Measurements from ENCODE around the gene IFT52.
"Not testable (repeated sequence)": the region's sequence is repeated elsewhere in the genome, so short reads cannot be mapped to it uniquely, and the experiment has no call there.

The IFT52 gene

DNA sequence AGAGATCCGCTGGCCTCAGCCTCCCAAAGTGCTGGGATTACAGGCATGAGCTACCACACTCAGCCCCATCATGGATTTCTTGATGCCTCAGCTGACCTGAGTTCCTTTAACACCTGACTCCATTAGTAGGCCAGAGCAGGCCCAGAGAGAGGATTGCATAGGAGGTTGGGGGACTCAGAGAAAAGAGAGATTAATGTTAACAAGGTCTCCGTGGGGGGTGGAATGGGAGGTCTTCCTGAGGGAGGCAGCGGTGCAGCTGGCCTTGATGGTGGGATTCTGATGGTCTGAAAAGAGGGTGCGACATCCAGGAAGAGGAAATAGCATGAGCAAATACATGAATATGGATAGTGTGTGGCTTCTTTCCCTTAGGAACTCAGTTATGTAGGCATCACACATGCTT, 22.0 kb upstream of the IFT52 start:
- DNase-seq (ENCODE audit: low read depth), result no peak

DNA sequence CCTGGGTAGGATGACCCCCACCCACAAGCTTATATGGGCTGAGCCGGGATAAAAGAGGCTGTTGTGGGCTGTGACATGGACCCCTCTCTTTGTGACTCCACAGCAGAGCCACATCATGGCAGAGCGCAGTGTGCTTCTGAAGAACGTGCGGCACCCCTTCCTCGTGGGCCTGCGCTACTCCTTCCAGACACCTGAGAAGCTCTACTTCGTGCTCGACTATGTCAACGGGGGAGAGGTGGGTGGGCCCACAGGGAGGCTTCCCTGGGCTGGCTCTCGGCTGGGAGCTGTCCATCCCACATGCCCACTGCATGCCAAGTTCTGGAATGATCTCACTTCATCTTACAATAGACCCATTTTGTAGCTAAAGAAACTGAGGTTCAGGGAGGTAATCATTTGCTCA, 21.5 kb upstream of the IFT52 start:
- DNase-seq (ENCODE audit: low read depth), result no peak

DNA sequence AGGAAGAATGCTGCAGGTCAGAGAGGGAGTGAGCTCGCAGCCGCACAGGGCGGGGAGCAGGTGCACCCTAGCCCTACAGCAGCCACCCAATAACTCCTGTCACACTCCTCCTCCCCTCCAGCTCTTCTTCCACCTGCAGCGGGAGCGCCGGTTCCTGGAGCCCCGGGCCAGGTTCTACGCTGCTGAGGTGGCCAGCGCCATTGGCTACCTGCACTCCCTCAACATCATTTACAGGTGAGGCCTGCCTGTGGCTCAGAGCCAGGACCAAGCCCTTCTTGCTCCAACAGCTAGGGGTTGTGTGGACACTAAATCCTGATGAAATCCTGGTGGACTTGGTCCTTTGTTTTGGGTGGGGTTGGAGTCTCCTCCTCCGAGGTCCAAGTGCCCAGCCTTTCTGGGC, 20.2 kb upstream of the IFT52 start:
- no peak for DNase-seq (ENCODE audit: low read depth)

DNA sequence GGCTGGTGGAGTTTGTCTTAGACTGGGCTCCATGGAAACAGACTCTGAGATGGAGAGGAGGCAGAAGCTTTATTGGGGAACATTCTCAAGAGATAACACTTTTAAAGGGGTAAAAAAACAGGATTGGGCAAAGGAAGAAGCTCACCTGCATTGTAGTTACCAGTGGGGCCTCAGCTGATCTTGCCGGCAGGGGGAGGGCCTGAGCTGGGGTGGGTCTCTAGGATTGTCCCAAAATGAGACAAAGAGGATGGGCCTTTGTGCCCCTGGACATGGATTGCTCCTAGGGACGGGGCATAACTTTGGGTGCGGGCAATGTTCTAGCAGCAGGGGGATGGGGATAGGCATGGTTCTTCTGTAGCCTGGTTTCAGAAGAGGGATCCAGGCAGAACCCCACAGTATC, 19.4 kb upstream of the IFT52 start:
- no peak for DNase-seq (ENCODE audit: low read depth)

DNA sequence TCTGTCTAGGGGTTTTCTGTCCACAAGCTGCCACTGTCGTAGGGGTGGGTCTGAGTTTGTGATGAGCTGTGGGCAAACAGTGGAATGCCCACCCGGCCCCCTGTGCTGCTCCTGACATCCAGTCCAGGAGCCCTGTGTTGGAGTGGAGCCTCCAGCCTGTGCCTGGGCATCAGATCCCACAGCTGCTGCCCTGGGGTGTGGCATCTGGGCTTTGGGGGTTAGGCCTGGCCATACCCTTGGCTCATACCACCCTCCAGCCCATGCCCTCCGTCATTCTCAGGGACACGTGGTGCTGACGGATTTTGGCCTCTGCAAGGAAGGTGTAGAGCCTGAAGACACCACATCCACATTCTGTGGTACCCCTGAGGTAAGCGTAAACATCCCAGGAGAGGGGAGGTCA, 19.0 kb upstream of the IFT52 start:
- DNase-seq (ENCODE audit: low read depth), result no peak

DNA sequence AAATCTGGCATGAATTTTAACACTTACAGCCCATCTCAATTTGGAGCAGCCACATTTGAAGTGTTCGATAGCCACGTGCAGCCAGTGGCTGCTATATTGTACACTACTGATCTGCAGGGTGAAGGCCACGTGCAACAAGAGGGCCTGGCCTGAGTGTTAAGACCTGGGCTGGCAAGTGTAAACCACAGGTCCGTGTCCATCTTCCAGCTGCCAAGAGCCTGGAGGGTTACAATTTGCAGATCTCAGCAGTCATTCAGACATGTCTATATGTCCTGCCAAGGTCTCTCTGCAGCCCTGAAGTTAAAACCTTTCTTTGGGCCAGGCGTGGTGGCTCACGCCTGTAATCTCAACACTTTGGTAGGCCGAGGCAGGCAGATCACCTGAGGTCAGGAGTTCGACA, 17.8 kb upstream of the IFT52 start:
- DNase-seq (ENCODE audit: low read depth), result no peak

DNA sequence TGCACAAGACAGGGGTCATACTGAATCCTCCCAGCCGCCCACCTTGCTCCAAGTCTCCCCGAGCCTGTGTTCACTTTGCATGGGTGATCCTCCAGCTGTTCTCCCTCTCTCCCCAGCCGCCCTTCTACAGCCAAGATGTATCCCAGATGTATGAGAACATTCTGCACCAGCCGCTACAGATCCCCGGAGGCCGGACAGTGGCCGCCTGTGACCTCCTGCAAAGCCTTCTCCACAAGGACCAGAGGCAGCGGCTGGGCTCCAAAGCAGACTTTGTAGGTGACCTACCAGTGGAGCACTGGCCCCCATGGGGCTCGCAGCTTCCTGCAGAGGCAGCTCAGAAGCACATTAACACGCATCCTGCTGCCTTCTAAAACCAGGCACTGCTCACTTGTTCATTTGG, 14.6 kb upstream of the IFT52 start:
- DNase-seq (ENCODE audit: low read depth), result no peak

DNA sequence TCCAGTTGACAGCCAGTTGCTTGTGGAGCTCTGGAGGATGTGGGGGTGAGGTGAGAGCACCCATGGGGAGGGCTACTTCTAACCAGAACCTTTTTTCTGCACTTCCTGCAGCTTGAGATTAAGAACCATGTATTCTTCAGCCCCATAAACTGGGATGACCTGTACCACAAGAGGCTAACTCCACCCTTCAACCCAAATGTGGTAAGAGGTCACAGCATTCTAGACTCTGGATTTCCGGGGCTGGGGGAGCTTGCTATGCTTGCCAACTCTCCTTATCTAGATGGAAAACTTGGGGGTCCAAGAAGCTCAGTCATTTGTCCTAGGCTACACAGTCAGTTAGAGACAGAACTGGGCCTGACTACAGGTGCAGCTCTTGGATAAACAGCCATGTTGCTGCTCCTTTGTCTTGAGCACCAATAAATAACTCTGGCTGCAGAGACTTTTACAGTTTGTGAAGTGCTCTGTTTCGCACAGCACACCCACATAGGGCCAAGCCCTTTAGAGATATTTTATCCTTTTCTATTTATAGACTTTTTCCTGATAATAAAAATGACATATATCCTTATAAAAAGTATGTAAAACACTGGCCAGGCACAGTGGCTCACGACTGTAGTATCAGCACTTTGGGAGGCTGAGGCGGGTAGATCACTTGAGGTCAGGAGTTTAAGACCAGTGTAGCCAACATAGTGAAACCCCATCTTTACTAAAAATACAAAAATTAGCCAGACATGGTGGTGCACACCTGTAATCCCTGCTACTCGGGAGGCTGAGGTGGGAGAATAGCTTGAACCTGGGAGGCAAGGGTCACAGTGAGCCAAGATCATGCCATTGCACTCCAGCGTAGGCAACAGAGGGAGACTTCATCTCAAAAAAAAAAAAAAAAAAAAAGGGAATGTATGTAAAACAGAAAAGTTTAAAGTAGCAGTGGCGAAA, 10.6 kb upstream of the IFT52 start:
- no peak for DNase-seq (ENCODE audit: low read depth)

DNA sequence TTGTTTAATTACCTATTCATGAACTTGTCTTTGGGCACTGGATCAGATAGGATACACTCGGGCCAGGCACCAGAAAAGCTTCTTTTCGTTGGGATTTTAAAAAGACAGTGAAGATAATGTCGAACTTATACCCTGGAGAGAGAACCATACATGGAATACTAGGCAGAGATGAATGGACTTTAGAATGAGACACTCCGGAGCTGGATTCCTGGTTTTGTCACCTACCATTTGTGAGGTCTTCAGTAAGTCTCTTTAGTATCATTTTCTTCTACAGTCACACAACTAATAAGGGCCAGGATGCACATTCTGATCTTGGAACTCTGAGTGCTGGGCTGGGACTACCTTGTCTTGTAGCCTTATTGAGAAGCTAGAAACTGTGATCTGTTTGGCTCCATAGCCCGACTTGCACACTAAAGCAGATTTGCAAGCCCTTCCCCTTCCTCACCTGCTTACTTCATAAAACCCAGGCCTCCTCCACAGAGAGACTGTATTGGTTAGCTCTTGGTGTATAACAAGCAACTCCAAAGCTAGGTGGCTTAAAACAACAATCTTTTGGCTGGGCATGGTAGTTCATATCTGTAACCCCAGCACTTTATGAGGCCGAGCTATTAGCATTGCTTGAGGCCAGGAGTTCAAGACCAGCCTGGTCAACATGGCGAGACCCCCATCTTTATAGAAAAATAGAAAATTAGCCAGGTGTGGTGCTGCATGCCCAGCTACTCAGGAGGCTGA, 7.4 kb upstream of the IFT52 start:
- no peak for DNase-seq (ENCODE audit: low read depth)

DNA sequence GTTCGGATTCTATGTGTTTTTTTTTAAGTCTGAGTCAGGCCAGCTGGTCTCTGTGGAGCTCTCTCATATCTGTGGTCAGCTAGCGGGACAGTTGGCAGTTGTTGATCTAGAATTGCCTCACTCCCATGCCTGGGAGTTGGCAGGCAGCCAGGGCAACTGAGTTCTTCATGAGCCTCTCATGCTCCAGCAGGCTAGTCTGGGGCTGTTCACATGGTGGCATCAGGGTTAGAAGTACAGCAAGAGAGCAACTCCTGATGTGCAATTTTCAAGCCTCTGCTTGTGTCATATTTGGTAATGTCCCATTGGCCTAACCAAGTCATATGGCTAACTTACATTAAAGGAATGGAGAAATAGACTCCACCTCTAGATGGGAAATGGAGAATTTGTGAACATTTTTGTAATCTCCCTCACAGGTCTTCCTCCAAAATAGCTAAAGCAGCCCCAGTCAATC, 6.7 kb upstream of the IFT52 start:
- no peak for DNase-seq (ENCODE audit: low read depth)

DNA sequence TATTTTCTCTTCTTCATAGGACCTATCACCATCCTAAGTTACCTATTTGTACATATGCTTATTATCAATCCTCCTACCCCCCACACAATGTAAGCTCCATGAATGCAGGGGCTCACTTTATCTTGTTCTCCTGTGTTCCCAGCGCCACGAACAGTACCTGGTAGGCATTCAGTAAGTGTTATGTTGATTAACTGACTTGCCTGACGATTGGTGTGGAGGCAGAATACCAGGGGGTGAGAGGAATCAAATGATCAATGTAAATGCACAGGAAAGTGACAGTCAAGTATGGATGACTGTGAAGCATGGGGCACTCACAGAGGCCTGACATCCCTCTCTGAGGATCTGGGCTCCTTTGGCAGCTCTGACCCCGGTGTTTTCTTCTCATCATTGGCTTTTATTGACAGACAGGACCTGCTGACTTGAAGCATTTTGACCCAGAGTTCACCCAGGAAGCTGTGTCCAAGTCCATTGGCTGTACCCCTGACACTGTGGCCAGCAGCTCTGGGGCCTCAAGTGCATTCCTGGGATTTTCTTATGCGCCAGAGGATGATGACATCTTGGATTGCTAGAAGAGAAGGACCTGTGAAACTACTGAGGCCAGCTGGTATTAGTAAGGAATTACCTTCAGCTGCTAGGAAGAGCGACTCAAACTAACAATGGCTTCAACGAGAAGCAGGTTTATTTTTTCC, 6.1 kb upstream of the IFT52 start:
- DNase-seq (ENCODE audit: low read depth), result no peak

DNA sequence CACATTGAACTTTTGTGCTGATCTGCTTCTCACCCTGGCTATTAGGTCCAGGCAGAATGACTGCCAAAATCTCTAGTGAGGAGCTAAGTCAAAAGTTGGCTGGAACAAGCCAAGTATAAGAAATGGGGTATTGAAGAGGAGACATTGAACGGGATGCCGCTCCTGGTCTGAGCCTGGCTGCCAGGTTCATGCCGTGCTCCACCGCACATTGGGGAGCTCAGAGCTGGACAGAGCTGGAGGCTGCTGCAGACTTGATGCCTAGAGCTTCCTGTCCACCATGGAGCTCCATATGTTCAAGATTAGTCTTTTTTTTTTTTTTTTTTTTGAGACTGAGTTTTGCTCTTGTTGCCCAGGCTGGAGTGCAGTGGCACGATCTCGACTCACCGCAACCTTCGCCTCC, 4.1 kb upstream of the IFT52 start:
- DNase-seq (ENCODE audit: low read depth), result no peak

DNA sequence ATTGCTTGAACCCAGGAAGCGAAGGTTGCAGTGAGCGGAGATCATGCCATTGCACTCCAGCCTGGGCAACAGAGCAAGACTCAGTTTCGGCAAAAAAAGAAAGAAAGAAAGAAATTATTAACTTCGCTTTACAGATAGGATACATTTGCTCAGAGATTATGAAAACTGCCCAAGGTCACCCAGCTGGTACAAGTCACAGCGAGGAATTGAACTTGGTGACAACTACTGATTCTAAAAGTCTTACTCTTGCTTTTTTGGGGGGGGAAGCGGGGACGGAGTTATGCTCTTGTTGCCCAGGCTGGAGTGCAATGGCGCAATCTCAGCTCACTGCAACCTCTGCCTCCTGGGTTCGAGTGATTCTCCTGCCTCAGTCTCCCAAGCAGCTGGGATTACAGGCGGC, 2.2 kb upstream of the IFT52 start:
- not testable (repeated sequence) for DNase-seq (ENCODE audit: low read depth)

DNA sequence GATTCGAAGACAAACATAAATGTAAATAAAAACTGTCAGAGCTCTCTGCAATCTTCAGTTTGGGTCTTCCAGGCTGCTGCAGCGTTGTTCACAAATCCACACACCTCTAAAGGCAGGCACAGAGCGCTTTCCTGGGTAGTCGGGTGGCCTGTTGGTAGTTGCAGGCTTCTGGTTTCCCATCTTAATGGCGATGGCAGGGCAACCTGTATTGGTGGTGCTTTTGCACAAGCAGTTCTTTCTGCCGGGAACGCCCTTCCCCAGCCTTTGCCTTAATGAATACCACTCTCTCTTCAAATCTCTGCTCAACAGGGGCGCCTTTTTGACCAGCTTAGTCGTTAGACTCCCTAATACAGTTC, 723 bp upstream of the IFT52 start:
- no peak for DNase-seq (ENCODE audit: low read depth)

DNA sequence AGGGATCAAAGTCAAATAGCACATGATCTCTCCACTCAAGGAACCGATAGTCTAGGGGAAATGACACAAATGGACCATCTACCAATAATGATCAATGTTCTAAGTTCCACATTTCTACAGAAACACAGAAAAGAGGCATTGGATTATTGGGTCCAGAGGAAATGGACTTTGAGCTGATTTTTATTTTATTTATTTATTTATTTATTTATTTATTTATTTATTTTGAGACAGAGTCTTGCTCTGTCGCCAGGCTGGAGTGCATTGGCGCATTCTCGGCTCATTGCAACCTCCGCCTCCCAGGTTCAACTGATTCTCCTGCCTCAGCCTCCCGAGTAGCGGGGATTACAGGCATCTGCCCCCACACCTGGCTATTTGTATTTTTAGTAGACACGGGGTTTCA, 11.2 kb downstream of the IFT52 start:
- not testable (repeated sequence) for DNase-seq (ENCODE audit: low read depth)

DNA sequence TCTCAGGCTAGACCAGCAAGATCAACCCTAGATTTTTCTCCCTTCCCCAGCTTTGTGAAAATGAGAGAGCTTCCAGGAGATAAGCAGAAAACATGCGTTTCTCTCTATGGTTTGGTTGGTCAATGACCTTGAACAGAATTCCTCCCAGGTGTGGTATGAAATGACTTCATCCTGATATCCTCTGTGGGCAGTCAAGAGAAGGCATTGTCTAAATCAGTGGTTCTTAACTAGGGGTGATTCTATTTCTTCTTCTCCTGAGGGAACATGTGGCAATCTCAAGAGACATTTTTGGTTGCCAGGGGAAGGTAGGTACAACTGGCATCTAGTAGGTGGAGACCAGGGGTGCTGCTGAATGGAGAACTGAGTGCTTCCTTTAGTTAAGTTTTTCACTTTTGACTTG, 12.4 kb downstream of the IFT52 start:
- no peak for DNase-seq (ENCODE audit: low read depth)

DNA sequence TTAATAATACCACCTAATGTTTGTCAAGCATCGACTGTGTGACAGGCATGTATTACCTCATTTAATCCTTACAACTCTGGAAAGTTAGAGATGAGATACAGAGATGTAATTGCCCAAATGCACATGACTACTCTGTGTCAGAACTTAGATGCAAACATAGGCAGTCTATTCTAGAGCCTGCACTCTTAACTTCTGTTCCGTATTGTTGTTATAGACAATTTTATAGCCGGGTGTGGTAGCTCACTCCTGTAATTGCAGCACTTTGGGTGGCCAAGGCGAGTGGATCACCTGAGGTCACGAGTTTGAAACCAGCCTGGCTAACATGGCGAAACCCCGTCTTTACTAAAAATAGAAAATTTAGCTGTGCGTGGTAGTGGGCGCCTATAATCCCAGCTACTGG, 15.0 kb downstream of the IFT52 start:
- no peak for DNase-seq (ENCODE audit: low read depth)

DNA sequence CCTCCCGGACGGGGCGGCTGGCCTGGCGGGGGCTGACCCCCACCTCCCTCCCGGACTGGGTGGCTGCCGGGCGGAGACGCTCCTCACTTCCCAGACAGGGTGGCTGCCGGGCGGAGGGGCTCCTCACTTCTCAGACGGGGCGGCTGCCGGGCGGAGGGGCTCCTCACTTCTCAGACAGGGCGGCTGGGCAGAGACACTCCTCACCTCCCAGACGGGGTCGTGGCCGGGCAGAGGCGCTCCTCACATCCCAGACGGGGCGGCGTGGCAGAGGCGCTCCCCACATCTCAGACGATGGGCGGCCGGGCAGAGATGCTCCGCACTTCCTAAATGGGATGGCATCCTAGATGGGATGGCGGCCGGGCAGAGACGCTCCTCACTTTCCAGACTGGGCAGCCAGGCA, 16.5 kb downstream of the IFT52 start:
- DNase-seq (ENCODE audit: low read depth), result not testable (repeated sequence)

DNA sequence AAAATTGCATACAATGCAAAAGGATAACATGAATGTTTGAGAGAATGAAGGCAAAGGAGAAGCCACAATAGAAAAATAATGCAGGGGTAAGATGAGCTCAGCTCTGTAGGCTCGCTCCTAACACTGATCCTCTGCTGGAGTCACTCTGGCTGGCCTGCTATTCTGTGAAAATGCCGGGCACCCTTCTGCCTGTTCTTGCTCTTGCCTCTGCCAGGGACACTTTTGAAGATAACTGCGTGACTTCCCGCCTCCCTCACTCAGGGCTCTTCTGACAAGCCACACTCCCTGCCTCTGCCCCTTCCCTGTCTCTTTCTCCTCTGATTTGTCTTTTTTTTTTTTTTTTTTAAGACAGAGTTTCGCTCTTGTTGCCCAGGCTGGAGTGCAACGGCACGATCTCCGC, 40.9 kb downstream of the IFT52 start:
- DNase-seq (ENCODE audit: low read depth), result no peak

DNA sequence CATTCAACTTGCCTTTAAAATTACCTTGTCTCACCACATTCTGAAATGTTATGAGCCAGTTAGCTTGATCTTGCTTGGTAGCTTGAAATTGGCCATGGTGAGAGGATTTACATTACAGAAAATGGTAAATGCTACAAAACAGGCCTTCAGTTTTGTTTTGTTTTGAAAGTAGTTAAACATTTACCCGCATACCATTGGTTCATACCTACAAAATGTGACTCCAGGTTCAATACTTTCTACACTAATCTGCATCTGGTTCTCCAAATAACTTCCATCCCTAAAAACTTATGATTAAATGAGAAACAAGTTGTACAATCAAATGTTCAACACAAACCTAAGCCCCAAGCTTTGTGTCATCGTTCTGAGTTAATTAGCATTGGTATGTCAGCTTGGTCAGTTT, 45.7 kb downstream of the IFT52 start:
- DNase-seq (ENCODE audit: low read depth), result no peak

DNA sequence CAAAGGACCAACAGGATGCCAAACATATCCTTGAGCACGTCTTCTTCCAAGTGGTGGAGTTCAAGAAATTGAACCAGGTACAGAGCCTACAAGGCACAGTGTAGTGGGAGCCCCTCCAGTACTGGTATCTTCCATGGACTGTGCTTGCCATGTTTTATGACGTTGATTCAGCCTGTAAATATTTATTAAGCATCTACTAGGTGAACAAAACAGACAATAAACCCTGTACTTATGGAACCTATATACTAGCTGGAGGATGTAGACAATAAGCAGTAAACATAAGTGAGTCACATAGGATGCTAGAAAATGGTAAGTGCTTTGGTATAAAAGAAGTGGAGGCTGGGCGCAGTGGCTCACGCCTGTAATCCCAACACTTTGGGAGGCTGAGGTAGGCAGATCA, 51.8 kb downstream of the IFT52 start:
- no peak for DNase-seq (ENCODE audit: low read depth)

DNA sequence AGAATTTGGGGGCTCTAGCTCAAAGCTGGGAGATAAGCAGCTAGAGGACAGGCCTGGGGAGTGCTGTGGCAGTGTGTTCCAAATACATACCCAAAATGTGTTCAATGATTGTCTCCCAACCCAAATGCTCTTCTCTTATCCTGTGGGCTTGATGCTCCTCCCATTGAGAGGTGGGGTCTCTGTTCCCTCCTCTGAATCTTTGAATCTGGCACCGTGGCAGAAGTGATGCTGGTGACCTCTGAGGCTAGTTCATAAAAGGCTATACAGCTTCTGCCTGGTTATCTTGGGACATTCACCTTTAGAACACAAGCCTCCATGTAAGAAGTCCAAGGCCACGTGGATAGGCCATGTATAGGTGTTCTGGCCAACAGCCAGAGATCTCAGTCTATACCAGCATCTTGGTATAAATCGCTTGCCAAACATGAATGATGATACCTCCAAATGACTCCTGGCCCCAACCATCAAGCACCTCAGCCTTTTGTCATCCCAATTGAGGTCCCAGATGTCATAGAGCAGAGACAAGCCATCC, 60.3 kb downstream of the IFT52 start:
- DNase-seq (ENCODE audit: low read depth), result no peak
